ENCODE data around the gene YIPF2.
A peak's percentile ranks its signal among the peaks of the same experiment; 100 is the strongest.

Gene YIPF2

DNA sequence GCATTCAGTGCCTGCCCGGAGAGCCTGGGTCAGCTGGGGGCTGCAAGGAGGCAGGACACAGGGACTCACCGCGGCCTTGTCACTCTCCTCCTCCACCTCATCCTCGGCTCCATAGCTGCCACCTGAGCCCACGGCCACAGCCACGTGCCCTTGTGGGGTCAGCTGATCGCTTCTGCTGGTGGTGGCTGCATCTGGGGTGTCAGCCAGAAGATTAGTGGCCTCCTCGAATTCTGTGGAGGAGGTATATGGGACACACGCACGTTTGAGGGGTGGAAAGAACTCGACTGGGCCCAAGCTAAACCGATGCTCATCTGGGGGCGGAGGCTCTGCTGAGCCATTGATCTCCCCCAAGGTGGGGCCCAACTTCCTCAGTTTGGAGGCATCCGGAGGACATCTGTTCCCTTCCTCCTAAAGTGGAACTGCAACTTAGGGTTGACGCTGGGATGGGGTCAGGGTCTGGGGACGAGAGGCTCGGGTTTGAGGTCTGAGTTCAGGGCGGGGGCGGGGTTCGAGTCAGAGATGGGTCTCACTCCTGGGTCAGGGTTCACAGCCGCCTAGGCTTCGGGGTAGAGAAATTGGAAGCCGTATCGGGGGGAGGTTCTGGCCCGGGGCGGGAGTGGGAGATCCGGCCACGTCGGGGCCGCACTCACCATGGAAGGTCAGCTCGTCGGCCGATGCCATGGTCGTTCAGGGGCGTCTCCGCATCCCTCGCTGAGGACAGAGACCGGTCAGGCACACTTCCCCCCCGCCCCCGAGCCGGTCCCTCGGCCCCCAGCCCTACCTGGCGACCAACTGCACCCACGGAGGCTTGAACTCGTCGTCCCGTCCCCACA is 493 bp downstream of the YIPF2 start:
- peak overlapping the region; percentile 8 for H3K9ac ChIP-seq (ENCODE audit: low read length)
- peaks cover 18% of the 10 kb centered on the region for H3K36me3 ChIP-seq (ENCODE audit: control insufficient read depth, insufficient read depth, low read length)
- no peaks in the 10 kb centered on the region for H3K27me3 ChIP-seq (ENCODE audit: control insufficient read depth, insufficient read depth, low read length)
- H3K4me3 ChIP-seq (ENCODE audit: low read length): peak overlapping the region; percentile 93
- H3K4me1 ChIP-seq (ENCODE audit: control insufficient read depth, insufficient read depth, low read length): peaks cover 12% of the 10 kb centered on the region
- peak overlapping the region; percentile 79 for H3K27ac ChIP-seq (ENCODE audit: low read depth, low read length)

DNA sequence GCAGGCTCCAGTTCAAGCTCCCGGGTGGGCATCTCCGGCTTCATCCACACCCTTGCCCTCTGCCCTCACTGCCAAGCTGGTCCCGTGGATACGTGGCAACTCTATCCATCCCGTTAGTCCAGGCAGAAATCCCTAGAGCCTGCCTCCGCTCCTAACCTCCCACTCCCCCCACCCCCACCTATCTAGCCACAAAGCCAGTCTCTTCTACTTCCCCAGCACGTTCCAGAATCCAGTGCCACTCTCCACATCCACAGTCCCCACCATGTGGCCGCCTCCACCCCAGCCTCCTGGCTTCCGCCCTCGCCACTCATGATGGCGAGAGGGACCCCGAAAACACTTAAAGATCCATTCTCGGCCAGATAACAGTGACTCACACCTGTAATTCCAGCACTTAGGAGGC is 3.8 kb downstream of the YIPF2 start:
- no peaks in the 10 kb centered on the region for H3K27me3 ChIP-seq (ENCODE audit: control insufficient read depth, insufficient read depth, low read length)
- H3K4me3 ChIP-seq (ENCODE audit: low read length): no peak overlapping the region
- H3K9ac ChIP-seq (ENCODE audit: low read length): no peak overlapping the region
- H3K36me3 ChIP-seq (ENCODE audit: control insufficient read depth, insufficient read depth, low read length): peaks cover 32% of the 10 kb centered on the region
- no peak overlapping the region for H3K27ac ChIP-seq (ENCODE audit: low read depth, low read length)
- H3K4me1 ChIP-seq (ENCODE audit: control insufficient read depth, insufficient read depth, low read length): peaks cover 9% of the 10 kb centered on the region

DNA sequence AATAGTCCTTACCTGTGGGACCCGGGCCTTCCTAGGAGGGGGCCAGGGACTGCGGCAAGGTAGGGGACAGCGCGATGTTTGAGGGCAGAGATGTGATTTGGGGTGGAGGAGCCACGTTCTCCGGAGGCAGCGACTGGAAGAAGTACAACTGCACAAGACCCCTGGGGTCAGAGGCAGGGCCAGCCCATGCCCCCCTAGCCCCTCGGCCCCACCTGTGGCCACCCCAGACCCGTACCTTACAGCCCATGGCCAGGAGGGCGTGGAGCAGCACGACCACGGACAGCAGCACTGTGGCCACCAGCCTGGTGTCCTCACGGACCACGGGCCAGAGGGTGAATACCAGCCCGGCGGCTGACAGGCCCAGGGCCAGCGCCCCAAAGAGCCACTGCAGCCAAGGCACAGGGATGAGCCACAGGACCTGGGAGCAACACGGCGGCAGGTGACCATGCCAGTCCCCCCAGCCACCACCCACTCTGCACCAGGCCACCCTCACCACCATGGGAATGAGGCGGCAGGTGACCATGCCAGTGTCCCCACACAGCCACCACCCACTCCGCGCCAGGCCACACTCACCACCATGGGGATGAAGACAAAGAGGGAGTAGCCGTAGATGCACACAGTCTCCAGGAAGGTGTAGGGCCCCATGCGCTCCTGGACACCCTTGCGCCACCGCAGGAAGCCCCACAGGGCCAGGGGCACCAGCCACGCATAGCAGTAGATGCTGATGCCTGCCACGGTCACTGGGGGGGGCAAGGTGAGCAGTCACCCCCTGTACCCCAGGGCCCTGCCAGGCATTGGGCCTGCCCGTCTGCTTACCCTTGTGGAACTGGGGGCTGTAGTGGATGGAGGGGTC is 5.0 kb downstream of the YIPF2 start:
- Histone ChIP-seq H3K9ac (ENCODE audit: low read length) (no peak overlapping the region), H3K36me3 (ENCODE audit: control insufficient read depth, insufficient read depth, low read length) (peaks cover 36% of the 10 kb centered on the region), H3K4me1 (ENCODE audit: control insufficient read depth, insufficient read depth, low read length) (peaks cover 4% of the 10 kb centered on the region), H3K27ac (ENCODE audit: low read depth, low read length) (no peak overlapping the region), H3K27me3 (ENCODE audit: control insufficient read depth, insufficient read depth, low read length) (no peaks in the 10 kb centered on the region), H3K4me3 (ENCODE audit: low read length) (no peak overlapping the region)

DNA sequence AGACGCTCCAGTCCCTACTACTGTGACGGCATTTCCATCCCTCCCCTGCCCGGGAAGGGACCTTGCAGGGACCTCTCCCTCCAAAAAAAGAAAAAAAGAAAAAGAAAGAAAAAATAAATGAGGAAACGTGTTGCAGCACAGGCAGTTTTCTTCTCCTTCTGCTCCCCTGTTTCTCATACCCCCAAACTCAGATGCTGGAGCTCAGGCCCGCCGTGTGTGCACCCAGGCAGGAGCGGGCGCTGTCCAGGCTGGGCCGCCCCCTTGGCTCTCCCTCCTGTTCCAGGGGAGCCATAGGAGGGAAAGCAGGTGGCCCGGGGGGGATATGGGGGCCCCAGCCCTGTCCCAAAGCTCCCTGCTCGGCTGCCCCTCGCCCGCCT is 5.8 kb downstream of the YIPF2 start:
- Histone ChIP-seq H3K27ac (ENCODE audit: low read depth, low read length) (no peak overlapping the region), H3K4me3 (ENCODE audit: low read length) (no peak overlapping the region), H3K9ac (ENCODE audit: low read length) (no peak overlapping the region), H3K4me1 (ENCODE audit: control insufficient read depth, insufficient read depth, low read length) (peaks cover under 1% of the 10 kb centered on the region), H3K36me3 (ENCODE audit: control insufficient read depth, insufficient read depth, low read length) (peaks cover 36% of the 10 kb centered on the region), H3K27me3 (ENCODE audit: control insufficient read depth, insufficient read depth, low read length) (no peaks in the 10 kb centered on the region)

DNA sequence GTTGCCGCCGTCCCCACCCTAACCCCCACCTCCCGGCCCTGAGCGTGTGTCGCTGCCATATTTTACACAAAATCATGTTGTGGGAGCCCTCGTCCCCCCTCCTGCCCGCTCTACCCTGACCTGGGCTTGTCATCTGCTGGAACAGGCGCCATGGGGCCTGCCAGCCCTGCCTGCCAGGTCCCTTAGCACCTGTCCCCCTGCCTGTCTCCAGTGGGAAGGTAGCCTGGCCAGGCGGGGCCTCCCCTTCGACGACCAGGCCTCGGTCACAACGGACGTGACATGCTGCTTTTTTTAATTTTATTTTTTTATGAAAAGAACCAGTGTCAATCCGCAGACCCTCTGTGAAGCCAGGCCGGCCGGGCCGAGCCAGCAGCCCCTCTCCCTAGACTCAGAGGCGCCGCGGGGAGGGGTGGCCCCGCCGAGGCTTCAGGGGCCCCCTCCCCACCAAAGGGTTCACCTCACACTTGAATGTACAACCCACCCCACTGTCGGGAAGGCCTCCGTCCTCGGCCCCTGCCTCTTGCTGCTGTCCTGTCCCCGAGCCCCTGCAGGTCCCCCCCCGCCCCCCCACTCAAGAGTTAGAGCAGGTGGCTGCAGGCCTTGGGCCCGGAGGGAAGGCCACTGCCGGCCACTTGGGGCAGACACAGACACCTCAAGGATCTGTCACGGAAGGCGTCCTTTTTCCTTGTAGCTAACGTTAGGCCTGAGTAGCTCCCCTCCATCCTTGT is 6.4 kb downstream of the YIPF2 start:
- Histone ChIP-seq H3K9ac (ENCODE audit: low read length) (no peak overlapping the region), H3K4me3 (ENCODE audit: low read length) (no peak overlapping the region)

DNA sequence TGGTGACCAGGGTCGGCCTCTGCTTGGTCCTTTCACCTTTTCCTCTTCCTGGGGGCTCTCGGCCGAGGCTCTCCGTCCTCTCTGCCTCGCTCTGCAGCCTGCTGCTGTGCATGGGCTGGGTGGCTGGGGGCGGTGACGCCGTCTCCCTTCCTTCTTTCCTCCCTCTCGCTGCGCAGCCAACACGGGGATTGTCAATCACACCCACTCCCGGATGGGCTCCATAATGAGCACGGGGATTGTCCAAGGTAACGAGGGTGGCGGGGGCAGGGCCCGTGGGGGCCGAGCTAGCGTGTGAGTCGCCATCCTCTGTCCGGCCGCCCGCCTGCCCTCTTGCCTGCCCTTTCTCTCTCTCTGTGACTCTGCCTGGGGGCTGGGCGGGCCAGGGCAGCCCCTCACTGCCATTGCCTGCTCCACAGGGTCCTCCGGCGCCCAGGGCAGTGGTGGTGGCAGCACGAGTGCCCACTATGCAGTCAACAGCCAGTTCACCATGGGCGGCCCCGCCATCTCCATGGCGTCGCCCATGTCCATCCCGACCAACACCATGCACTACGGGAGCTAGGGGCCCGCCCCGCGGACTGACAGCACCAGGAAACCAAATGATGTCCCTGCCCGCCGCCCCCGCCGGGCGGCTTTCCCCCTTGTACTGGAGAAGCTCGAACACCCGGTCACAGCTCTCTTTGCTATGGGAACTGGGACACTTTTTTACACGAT is 7.1 kb downstream of the YIPF2 start:
- no peak overlapping the region for H3K27ac ChIP-seq (ENCODE audit: low read depth, low read length)
- no peak overlapping the region for H3K9ac ChIP-seq (ENCODE audit: low read length)
- H3K4me1 ChIP-seq (ENCODE audit: control insufficient read depth, insufficient read depth, low read length): no peaks in the 10 kb centered on the region
- peaks cover 38% of the 10 kb centered on the region for H3K36me3 ChIP-seq (ENCODE audit: control insufficient read depth, insufficient read depth, low read length)
- no peak overlapping the region for H3K4me3 ChIP-seq (ENCODE audit: low read length)
- no peaks in the 10 kb centered on the region for H3K27me3 ChIP-seq (ENCODE audit: control insufficient read depth, insufficient read depth, low read length)

More for the DNA sequence above, 6.4 kb downstream of the YIPF2 start:
- H3K27me3 ChIP-seq (ENCODE audit: control insufficient read depth, insufficient read depth, low read length): no peaks in the 10 kb centered on the region
- peaks cover 36% of the 10 kb centered on the region for H3K36me3 ChIP-seq (ENCODE audit: control insufficient read depth, insufficient read depth, low read length)
- no peaks in the 10 kb centered on the region for H3K4me1 ChIP-seq (ENCODE audit: control insufficient read depth, insufficient read depth, low read length)
- no peak overlapping the region for H3K27ac ChIP-seq (ENCODE audit: low read depth, low read length)

DNA sequence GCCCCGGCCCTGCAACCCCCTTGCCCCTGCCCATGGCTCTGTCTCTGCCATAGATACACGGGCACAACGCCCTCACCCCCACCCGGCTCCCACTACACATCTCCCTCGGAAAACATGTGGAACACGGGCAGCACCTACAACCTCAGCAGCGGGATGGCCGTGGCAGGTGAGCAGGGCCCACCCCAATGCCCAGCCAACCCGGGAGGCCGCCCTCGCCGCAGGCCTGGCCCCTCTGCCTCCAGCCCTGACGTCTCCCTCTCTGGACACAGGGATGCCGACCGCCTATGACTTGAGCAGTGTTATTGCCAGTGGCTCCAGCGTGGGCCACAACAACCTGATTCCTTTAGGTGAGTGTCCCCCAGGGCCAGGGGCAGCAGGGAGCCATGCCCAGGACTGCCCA is 7.7 kb downstream of the YIPF2 start:
- no peaks in the 10 kb centered on the region for H3K27me3 ChIP-seq (ENCODE audit: control insufficient read depth, insufficient read depth, low read length)
- peaks cover 40% of the 10 kb centered on the region for H3K36me3 ChIP-seq (ENCODE audit: control insufficient read depth, insufficient read depth, low read length)
- no peak overlapping the region for H3K4me3 ChIP-seq (ENCODE audit: low read length)
- no peak overlapping the region for H3K9ac ChIP-seq (ENCODE audit: low read length)
- H3K27ac ChIP-seq (ENCODE audit: low read depth, low read length): no peak overlapping the region
- H3K4me1 ChIP-seq (ENCODE audit: control insufficient read depth, insufficient read depth, low read length): no peaks in the 10 kb centered on the region

DNA sequence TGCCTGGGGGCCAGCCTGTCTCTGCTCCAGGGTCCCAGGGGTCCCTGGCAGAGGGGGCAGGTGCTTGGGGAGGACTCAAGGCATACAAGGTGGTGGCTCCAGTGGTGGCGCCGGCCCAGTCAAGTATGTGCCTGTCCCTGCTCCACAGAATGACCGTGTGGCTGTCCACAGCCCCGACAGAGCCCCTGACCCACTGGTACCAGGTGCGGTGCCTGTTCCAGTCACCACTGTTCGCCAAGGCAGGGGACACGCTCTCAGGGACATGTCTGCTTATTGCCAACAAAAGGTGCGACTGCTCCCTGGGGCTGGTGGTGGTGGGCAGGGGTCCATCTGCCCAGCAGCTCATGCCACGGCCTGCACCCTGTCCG is 8.2 kb downstream of the YIPF2 start:
- H3K4me1 ChIP-seq (ENCODE audit: control insufficient read depth, insufficient read depth, low read length): no peaks in the 10 kb centered on the region
- no peak overlapping the region for H3K27ac ChIP-seq (ENCODE audit: low read depth, low read length)
- H3K36me3 ChIP-seq (ENCODE audit: control insufficient read depth, insufficient read depth, low read length): peaks cover 36% of the 10 kb centered on the region
- H3K9ac ChIP-seq (ENCODE audit: low read length): no peak overlapping the region
- H3K4me3 ChIP-seq (ENCODE audit: low read length): no peak overlapping the region
- H3K27me3 ChIP-seq (ENCODE audit: control insufficient read depth, insufficient read depth, low read length): no peaks in the 10 kb centered on the region

DNA sequence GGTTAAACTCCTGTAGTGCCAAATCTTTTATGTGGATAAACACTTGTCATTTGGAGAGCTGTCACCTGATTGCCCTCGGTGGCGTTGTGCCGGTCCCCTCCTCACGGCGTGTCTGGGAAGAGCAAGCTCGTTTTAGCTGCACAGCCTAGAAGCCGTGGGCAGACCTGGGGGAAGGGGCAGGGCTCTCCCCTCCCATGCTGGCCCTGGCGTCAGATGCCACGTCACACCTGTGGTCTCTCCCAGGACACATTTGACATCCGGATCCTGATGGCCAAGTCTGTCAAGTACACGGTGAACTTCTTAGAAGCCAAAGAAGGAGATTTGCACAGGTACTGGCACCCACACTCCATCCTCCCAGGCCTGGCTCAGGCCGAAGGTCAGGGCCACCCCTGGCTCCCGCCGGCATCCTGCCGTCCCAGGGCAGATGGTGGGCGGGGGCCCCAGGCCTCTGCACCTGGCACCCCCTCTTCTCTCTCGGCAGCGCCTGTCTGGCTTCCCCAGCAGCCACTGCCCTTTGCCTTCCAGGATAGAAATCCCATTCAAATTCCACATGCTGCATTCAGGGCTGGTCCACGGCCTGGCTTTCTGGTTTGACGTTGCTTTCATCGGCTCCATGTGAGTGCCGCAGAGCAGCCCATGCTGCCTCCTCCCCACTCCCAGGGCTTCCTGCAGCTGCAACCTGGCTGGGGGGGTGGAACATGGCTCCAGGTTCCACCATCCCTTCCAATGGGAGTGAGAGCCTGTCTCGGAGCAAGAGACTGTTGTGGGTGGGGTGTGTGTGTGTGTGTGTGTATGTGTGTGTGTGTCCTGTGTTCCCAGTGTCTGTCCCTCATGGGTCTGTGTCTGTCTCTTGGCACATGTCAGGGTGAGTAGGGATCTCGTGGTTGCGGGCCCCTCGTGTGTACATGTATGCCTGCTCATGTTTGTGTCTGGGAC is 8.8 kb downstream of the YIPF2 start:
- H3K27ac ChIP-seq (ENCODE audit: low read depth, low read length): no peak overlapping the region

DNA sequence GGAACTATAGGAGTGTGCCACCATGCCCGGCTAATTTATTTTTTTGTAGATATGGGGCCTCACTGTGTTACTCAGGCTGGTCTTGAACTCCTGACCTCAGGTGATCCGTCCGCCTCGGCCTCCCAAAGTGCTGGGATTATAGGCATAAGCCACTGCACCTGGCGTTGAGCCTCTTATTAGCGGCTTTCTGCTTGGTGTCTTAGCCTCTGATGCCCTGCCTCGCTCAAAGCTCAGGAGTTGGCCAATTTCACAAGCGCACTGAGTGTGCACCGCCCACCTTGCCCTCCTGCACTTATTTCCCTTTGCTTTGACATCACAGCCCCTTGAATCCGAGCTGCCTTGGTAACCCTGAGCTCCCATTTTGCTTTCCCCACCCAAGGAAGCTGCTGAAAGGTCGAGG is 10.1 kb downstream of the YIPF2 start:
- Histone ChIP-seq H3K27me3 (ENCODE audit: control insufficient read depth, insufficient read depth, low read length) (no peaks in the 10 kb centered on the region), H3K27ac (ENCODE audit: low read depth, low read length) (no peak overlapping the region), H3K4me3 (ENCODE audit: low read length) (no peak overlapping the region), H3K36me3 (ENCODE audit: control insufficient read depth, insufficient read depth, low read length) (peaks cover 29% of the 10 kb centered on the region), H3K4me1 (ENCODE audit: control insufficient read depth, insufficient read depth, low read length) (no peaks in the 10 kb centered on the region), H3K9ac (ENCODE audit: low read length) (no peak overlapping the region)

More for the DNA sequence above, 8.8 kb downstream of the YIPF2 start:
- no peaks in the 10 kb centered on the region for H3K4me1 ChIP-seq (ENCODE audit: control insufficient read depth, insufficient read depth, low read length)
- no peak overlapping the region for H3K4me3 ChIP-seq (ENCODE audit: low read length)
- H3K9ac ChIP-seq (ENCODE audit: low read length): no peak overlapping the region
- peaks cover 38% of the 10 kb centered on the region for H3K36me3 ChIP-seq (ENCODE audit: control insufficient read depth, insufficient read depth, low read length)
- H3K27me3 ChIP-seq (ENCODE audit: control insufficient read depth, insufficient read depth, low read length): no peaks in the 10 kb centered on the region

DNA sequence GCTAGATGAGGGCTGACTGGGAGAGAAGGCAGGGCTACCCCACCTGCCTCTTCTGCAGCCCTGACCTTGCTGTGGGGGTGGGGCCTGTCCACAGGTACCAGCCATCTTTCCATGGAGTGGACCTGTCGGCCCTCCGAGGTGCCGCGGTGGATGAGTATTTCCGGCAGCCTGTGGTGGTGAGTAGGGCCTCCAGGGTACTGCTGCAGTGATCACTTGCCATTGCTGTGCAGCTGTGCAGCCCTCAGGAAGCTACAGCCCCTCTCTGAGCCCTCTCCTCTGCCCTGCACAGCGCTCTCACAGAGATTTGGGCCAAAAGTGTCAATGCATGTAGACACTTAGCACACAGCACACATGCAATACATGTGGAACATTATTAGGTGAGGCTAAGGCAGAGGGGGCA is 11.8 kb downstream of the YIPF2 start:
- Histone ChIP-seq H3K4me3 (ENCODE audit: low read length) (no peak overlapping the region), H3K27ac (ENCODE audit: low read depth, low read length) (no peak overlapping the region), H3K27me3 (ENCODE audit: control insufficient read depth, insufficient read depth, low read length) (no peaks in the 10 kb centered on the region), H3K36me3 (ENCODE audit: control insufficient read depth, insufficient read depth, low read length) (peaks cover 30% of the 10 kb centered on the region), H3K4me1 (ENCODE audit: control insufficient read depth, insufficient read depth, low read length) (no peaks in the 10 kb centered on the region), H3K9ac (ENCODE audit: low read length) (no peak overlapping the region)
